ENCODE data around the gene C1orf53.

GRCh38 chr1:197910120-197910991 lies 7.9 kb downstream of the C1orf53 start:
- TF ChIP-seq CTCF (IDR thresholded peaks at IDR 0.05; ENCODE audit: low read length) (no peak), EZH2 (IDR thresholded peaks at IDR 0.05; ENCODE audit: borderline replicate concordance, low read length) (no peak)
